GM18508 (cell line): Measurements from ENCODE around the gene DDX54.

Experiments
- ATAC-seq: cut with Tn5 transposase; IDR thresholded peaks from one replicate; pipeline ENCODE4 v1.9.1; 2021; ENCODE audit warnings: moderate number of reproducible peaks; ENCODE audit not compliant: insufficient read depth, unreplicated experiment

The DDX54 gene

GRCh38 chr12:113164014-113164413 lies 21.3 kb downstream of the DDX54 start:
- no peak for ATAC-seq

- no peak for ATAC-seq
Observed at GRCh38 chr12:113163030-113163360, 22.3 kb downstream of the DDX54 start.

- ATAC-seq: no peak
Observed at GRCh38 chr12:113162102-113163029, 22.9 kb downstream of the DDX54 start.

GRCh38 chr12:113161415-113162016 lies 23.8 kb downstream of the DDX54 start:
- no peak for ATAC-seq

GRCh38 chr12:113159937-113160336 lies 25.3 kb downstream of the DDX54 start:
- no peak for ATAC-seq

- ATAC-seq: no peak
Observed at GRCh38 chr12:113158439-113159203, 26.7 kb downstream of the DDX54 start.

- ATAC-seq: no peak
Observed at GRCh38 chr12:113157218-113157859, 27.9 kb downstream of the DDX54 start.

- no peak for ATAC-seq
Observed at GRCh38 chr12:113155646-113156045, 29.6 kb downstream of the DDX54 start.

GRCh38 chr12:113155060-113155459 lies 30.2 kb downstream of the DDX54 start:
- ATAC-seq: no peak

GRCh38 chr12:113154351-113154973 lies 30.8 kb downstream of the DDX54 start:
- ATAC-seq: no peak

- ATAC-seq: no peak
Observed at GRCh38 chr12:113152835-113153814, 32.2 kb downstream of the DDX54 start.

GRCh38 chr12:113152196-113152834 lies 33.0 kb downstream of the DDX54 start:
- ATAC-seq: no peak

GRCh38 chr12:113151655-113152054 lies 33.6 kb downstream of the DDX54 start:
- ATAC-seq: no peak

- ATAC-seq: no peak
Observed at GRCh38 chr12:113149361-113150150, 35.7 kb downstream of the DDX54 start, which contains the start of gene CFAP73. Gene CFAP73 (plus strand): TSS chr12:113149724. CDS start chr12:113149858, 134 bp downstream.

GRCh38 chr12:113146999-113147398 lies 38.3 kb downstream of the DDX54 start:
- ATAC-seq: no peak

GRCh38 chr12:113145720-113146551 lies 39.3 kb downstream of the DDX54 start:
- ATAC-seq: no peak

- no peak for ATAC-seq
Observed at GRCh38 chr12:113144806-113145205, 40.5 kb downstream of the DDX54 start.
